HG02943 (cell line): Measurements from ENCODE around the gene SPATA6.

Experiments
- ATAC-seq: cut with Tn5 transposase; IDR thresholded peaks from one replicate; pipeline ENCODE4 v1.9.1; 2021; ENCODE audit warnings: mild to moderate bottlenecking, low read depth, moderate library complexity; ENCODE audit not compliant: unreplicated experiment

SPATA6 gene

GRCh38 chr1:48263041-48263440, 209.0 kb downstream of the SPATA6 start:
- ATAC-seq: no peak

GRCh38 chr1:48261881-48262400, 210.1 kb downstream of the SPATA6 start:
- no peak for ATAC-seq

- no peak for ATAC-seq
Observed at GRCh38 chr1:48258106-48258505, 213.9 kb downstream of the SPATA6 start.

GRCh38 chr1:48254254-48254653, 217.8 kb downstream of the SPATA6 start:
- ATAC-seq: no peak

GRCh38 chr1:48251821-48252220, 220.2 kb downstream of the SPATA6 start:
- ATAC-seq: no peak

GRCh38 chr1:48251323-48251722, 220.7 kb downstream of the SPATA6 start:
- ATAC-seq: no peak

GRCh38 chr1:48250572-48250971, 221.4 kb downstream of the SPATA6 start:
- ATAC-seq: no peak

GRCh38 chr1:48249868-48250267, 222.1 kb downstream of the SPATA6 start:
- ATAC-seq: no peak

- no peak for ATAC-seq
Observed at GRCh38 chr1:48248356-48248755, 223.6 kb downstream of the SPATA6 start.

GRCh38 chr1:48246727-48247126, 225.3 kb downstream of the SPATA6 start:
- no peak for ATAC-seq
